ENCODE results near the gene AEBP1. TPM values are rescaled to one million over a fixed set of nuclear protein-coding genes. Genes with fewer than 3 reads are reported as not detected.

AEBP1 gene
- total and polyA plus RNA-seq, 4 experiments from 2014 or later, result 0.20 to 7.8 (median 5.0) TPM

DNA sequence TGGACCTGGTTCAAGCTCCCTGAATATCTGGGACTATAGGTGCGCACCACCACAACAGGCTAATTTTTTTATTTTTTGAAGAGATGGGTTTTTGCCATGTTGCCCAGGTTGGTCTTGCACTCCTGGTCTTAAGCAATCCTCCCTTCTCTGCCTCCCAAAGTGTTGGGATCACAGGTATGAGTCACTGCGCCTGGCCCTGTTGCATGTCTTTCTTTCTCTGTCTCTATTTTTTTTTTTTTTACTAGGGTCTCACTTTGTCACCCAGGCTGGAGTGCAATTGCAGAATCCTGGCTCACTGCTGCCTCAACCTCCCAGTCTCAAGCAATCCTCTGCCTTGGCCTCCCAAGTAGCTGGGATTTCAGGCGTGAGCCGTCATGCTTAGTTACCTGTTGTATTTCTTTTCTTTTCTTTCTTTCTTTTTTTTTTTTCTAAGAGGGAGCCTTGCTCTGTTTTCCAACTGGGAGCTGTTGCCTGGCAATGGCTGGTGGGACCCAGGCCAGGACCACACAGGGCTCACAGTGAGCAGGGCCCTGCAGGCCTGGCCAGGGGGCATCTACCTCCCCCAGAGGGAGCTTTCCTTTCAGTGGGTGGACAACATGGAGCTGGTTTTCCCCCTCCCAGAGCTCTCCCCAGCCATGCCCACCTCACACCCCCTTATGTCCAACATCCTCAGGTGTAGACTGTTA is 30.9 kb downstream of the AEBP1 start:
- H3K27ac ChIP-seq (ENCODE audit: low read depth, low read length), result no peak overlapping the region
- Mint-ChIP-seq H3K36me3 (no peaks in the 10 kb centered on the region), H3K4me1 (no peaks in the 10 kb centered on the region), H3K9me3 (no peaks in the 10 kb centered on the region), H3K4me3 (no peak overlapping the region), H3K27me3 (peaks cover 0 to 1% of the 10 kb centered on the region in 2 donors), H3K27ac (peak overlapping the region in 1 of 7 donors; percentile 69)
- DNase-seq, result no peak
- ChIA-PET CTCF (ENCODE audit: partially characterized antibody) (no interaction called here), POLR2A (ENCODE audit: partially characterized antibody) (no interaction called here)
- H3K27me3 ChIP-seq (ENCODE audit: insufficient read depth, low read length), result no peaks in the 10 kb centered on the region
- no peaks in the 10 kb centered on the region for H3K36me3 ChIP-seq (ENCODE audit: insufficient read depth, low read length)
- H3K4me1 ChIP-seq (ENCODE audit: insufficient read depth, low read length), result no peaks in the 10 kb centered on the region
- no peak overlapping the region for H3K4me3 ChIP-seq (ENCODE audit: low read length in 2 of 2)
- H3K9me3 ChIP-seq (ENCODE audit: control insufficient read depth in 1 of 2, low read length in 2 of 2), result no peaks in the 10 kb centered on the region
- intact Hi-C loops (cut with micrococcal nuclease), result no loop called here

DNA sequence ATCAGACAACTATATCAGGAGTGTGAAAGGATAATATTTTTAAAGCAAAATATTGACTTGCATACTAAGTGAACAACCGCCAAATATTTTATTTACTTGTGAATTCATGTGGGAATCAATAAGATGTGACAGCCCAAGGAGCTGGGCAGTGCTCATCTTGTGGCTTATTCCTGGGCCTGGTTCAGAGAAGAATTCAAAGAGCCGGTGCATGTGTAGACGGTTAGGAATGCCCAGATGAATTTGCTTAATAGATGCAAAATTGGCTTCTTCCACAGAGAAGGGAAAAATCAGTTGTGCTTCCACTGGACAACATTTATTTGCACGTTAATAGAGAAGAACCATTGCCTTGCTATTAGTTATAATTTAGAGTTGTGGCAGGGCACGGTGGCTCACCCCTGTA is 32.6 kb downstream of the AEBP1 start:
- H3K27me3 ChIP-seq (ENCODE audit: insufficient read depth, low read length), result no peaks in the 10 kb centered on the region
- POLR2A ChIA-PET (ENCODE audit: partially characterized antibody), result no interaction called here
- Mint-ChIP-seq H3K27me3 (peaks cover 0 to 1% of the 10 kb centered on the region in 2 donors), H3K4me3 (no peak overlapping the region), H3K36me3 (no peaks in the 10 kb centered on the region), H3K4me1 (no peaks in the 10 kb centered on the region), H3K9me3 (no peaks in the 10 kb centered on the region), H3K27ac (no peak overlapping the region)
- H3K4me1 ChIP-seq (ENCODE audit: insufficient read depth, low read length), result no peaks in the 10 kb centered on the region
- intact Hi-C loops (cut with micrococcal nuclease), result no loop called here
- CTCF ChIA-PET (ENCODE audit: partially characterized antibody), result no interaction called here
- no peaks in the 10 kb centered on the region for H3K36me3 ChIP-seq (ENCODE audit: insufficient read depth, low read length)
- DNase-seq, result no peak
- H3K27ac ChIP-seq (ENCODE audit: low read depth, low read length), result no peak overlapping the region
- H3K9me3 ChIP-seq (ENCODE audit: control insufficient read depth in 1 of 2, low read length in 2 of 2), result no peaks in the 10 kb centered on the region
- H3K4me3 ChIP-seq (ENCODE audit: low read length in 2 of 2), result no peak overlapping the region

DNA sequence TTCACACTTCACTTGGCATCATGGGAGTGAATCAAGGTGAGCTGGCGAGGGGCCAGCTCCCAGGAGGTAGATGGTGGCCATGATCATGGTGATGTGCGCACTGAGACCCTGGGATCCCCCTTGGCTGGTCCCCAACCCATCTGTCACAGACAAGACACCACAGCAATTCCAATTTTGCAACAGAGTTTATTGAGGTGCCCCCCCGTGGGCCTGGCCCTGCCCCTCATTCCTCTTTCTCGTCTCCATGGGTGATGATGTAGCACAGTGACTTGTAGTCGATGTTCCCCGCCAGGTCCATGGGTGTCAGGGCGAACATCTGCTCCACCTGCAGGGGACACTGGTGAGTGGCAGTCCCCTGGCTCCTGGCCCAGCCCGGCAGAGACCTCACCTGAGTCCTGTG is 34.6 kb downstream of the AEBP1 start:
- POLR2A ChIA-PET (ENCODE audit: partially characterized antibody), result no interaction called here
- DNase-seq, result no peak
- CTCF ChIA-PET (ENCODE audit: partially characterized antibody), result no interaction called here

DNA sequence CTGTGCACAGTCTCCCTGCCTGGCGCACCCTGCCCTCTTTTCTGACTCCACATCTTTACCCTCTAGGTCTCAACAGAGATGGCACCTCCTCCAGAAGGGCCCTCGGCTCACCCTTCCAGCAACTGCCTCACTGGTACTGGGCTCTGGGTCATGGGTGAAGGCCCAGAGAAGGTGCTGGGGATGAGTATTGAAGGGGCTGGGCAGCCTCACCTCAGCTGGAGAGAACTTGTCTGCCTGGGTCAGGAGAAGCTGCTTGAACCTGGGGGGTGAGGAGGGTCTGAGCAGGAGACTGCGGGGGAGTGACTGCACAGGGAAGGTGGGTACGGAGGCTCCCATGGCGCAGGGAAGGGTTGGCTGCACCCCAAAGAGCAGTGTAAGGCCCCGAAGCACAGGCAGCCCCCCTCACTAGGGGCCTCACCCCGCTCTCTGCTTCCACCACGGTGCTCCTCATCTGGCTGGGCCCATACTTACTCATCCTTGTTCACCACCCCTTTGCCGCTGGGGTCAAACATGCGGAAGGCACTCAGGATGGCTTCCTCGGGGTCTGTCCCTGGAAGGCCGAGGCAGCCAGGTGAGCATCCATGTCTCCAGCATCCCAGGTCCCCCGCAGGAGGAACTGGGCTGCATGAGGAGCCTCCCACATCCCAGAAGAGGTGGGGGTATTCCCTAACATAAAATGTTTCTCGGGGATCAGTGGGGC is 35.3 kb downstream of the AEBP1 start:
- no peaks in the 10 kb centered on the region for H3K9me3 ChIP-seq (ENCODE audit: control insufficient read depth in 1 of 2, low read length in 2 of 2)
- Mint-ChIP-seq H3K27me3 (peaks cover 0 to 3% of the 10 kb centered on the region in 2 donors), H3K27ac (no peak overlapping the region), H3K4me3 (no peak overlapping the region), H3K36me3 (no peaks in the 10 kb centered on the region), H3K4me1 (no peaks in the 10 kb centered on the region), H3K9me3 (no peaks in the 10 kb centered on the region)
- intact Hi-C loops (cut with micrococcal nuclease), result no loop called here
- no peaks in the 10 kb centered on the region for H3K27me3 ChIP-seq (ENCODE audit: insufficient read depth, low read length)
- H3K4me1 ChIP-seq (ENCODE audit: insufficient read depth, low read length), result no peaks in the 10 kb centered on the region
- ChIA-PET POLR2A (ENCODE audit: partially characterized antibody) (interaction anchor here (1.0 kb wide), 1 partner anchor 8 kb away, joined by 3 read pairs; no protein-coding TSS in a partner anchor), CTCF (ENCODE audit: partially characterized antibody) (no interaction called here)
- no peaks in the 10 kb centered on the region for H3K36me3 ChIP-seq (ENCODE audit: insufficient read depth, low read length)
- no peak for DNase-seq
- H3K27ac ChIP-seq (ENCODE audit: low read depth, low read length), result no peak overlapping the region
- H3K4me3 ChIP-seq (ENCODE audit: low read length in 2 of 2), result no peak overlapping the region

More for the DNA sequence above, 34.6 kb downstream of the AEBP1 start:
- Mint-ChIP-seq H3K4me3 (no peak overlapping the region), H3K4me1 (no peaks in the 10 kb centered on the region), H3K27me3 (peaks cover 0 to 3% of the 10 kb centered on the region in 2 donors), H3K9me3 (no peaks in the 10 kb centered on the region), H3K27ac (no peak overlapping the region), H3K36me3 (no peaks in the 10 kb centered on the region)
- no peak overlapping the region for H3K27ac ChIP-seq (ENCODE audit: low read depth, low read length)
- no peak overlapping the region for H3K4me3 ChIP-seq (ENCODE audit: low read length in 2 of 2)
- intact Hi-C loops (cut with micrococcal nuclease), result no loop called here
- no peaks in the 10 kb centered on the region for H3K27me3 ChIP-seq (ENCODE audit: insufficient read depth, low read length)
- no peaks in the 10 kb centered on the region for H3K36me3 ChIP-seq (ENCODE audit: insufficient read depth, low read length)
- no peaks in the 10 kb centered on the region for H3K4me1 ChIP-seq (ENCODE audit: insufficient read depth, low read length)
- H3K9me3 ChIP-seq (ENCODE audit: control insufficient read depth in 1 of 2, low read length in 2 of 2), result no peaks in the 10 kb centered on the region

DNA sequence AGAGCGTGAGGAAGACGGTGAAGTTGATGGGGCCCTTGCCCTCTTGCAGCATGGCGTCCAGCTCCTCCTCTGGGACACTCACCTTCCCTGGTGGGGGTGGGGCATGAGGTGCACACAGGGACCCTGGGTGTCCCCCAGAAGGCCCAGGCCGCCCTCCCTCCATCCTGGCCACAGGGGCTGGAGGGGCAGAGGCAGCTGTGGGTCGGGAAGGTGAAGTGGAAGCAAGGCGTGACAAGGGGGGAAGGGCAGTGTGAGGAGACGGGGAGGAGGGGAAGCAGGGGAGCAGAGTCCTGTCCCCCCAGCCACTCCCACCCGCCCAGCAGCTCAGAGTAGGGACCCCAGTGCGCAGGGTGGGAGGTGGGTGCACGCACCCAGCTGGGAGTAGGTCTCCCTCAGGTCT is 36.2 kb downstream of the AEBP1 start:
- no peak for DNase-seq
- H3K36me3 Mint-ChIP-seq, result no peaks in the 10 kb centered on the region

DNA sequence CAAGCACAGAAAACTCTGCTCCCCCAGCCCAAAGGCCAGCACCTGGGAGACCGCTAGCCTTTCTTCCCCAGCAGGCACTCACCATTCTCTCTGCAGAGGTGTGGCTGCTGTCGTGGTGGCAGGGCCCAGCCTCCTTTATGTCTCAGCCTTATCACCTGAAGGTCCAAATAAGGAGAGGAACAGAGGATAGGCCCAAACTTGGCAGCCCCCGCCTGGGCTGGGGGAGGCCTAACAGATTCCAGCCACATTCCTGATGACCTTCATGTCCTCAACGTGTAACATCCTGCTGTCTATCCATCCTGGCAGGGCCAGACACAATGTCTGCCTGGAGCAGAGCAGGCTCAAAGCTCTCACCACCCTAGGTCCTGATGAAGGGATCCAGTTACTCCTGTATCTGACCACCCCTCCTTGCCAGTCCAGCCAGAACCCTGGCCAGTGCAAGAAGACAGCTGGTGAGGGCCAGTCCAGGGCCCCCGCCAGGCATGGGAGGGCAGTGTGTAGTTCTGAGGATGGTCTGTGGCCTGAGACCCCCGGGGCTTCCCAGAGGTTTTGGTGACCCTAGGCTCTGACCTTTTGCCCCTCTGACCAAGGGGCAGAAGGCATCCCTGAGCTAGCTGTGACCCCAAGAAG is 37.2 kb downstream of the AEBP1 start, which contains the start of gene MYL7:
Gene MYL7, minus strand, starts transcription at position 112 of the 630 bp plus-strand sequence. Its CDS starts 27 bp downstream, at position 85.
- POLR2A ChIA-PET (ENCODE audit: partially characterized antibody), result no interaction called here
- no peak within 1 kb of the TSS for H3K27ac ChIP-seq (ENCODE audit: low read depth, low read length)
- peaks cover 1 to 9% (median 5%) of the 10 kb centered on the region in 4 donors for H3K4me1 Mint-ChIP-seq
- peak within 1 kb of the TSS in 1 of 7 donors; percentile 63 for H3K27ac Mint-ChIP-seq
- no peaks in the 10 kb centered on the region for H3K9me3 ChIP-seq (ENCODE audit: control insufficient read depth in 1 of 2, low read length in 2 of 2)
- no peaks in the 10 kb centered on the region for H3K36me3 Mint-ChIP-seq
- H3K27me3 ChIP-seq (ENCODE audit: insufficient read depth, low read length), result no peaks in the 10 kb centered on the region
- peaks cover 1% of the 10 kb centered on the region for H3K4me1 ChIP-seq (ENCODE audit: insufficient read depth, low read length)
- CTCF ChIA-PET (ENCODE audit: partially characterized antibody), result no interaction called here
- intact Hi-C loops (cut with micrococcal nuclease), result no loop called here
- H3K4me3 ChIP-seq (ENCODE audit: low read length in 2 of 2), result no peak within 1 kb of the TSS
- no peak within 1 kb of the TSS for H3K4me3 Mint-ChIP-seq
- no peaks in the 10 kb centered on the region for H3K36me3 ChIP-seq (ENCODE audit: insufficient read depth, low read length)
- H3K27me3 Mint-ChIP-seq, result peaks cover 0 to 3% of the 10 kb centered on the region in 2 donors
- DNase-seq, result no peak
- no peaks in the 10 kb centered on the region for H3K9me3 Mint-ChIP-seq

More for the DNA sequence above, 36.2 kb downstream of the AEBP1 start:
- Mint-ChIP-seq H3K4me1 (peaks cover 0 to 4% (median 1%) of the 10 kb centered on the region in 4 donors), H3K4me3 (no peak overlapping the region), H3K27ac (no peak overlapping the region), H3K9me3 (no peaks in the 10 kb centered on the region), H3K27me3 (peaks cover 0 to 3% of the 10 kb centered on the region in 2 donors)
- Histone ChIP-seq H3K36me3 (ENCODE audit: insufficient read depth, low read length) (no peaks in the 10 kb centered on the region), H3K27me3 (ENCODE audit: insufficient read depth, low read length) (no peaks in the 10 kb centered on the region), H3K4me1 (ENCODE audit: insufficient read depth, low read length) (no peaks in the 10 kb centered on the region), H3K27ac (ENCODE audit: low read depth, low read length) (no peak overlapping the region), H3K9me3 (ENCODE audit: control insufficient read depth in 1 of 2, low read length in 2 of 2) (no peaks in the 10 kb centered on the region), H3K4me3 (ENCODE audit: low read length in 2 of 2) (no peak overlapping the region)
- ChIA-PET CTCF (ENCODE audit: partially characterized antibody) (no interaction called here), POLR2A (ENCODE audit: partially characterized antibody) (interaction anchor here (0.5 to 1.0 kb wide), 2 partner anchors 9 to 17 kb away, joined by 3 read pairs; no protein-coding TSS in a partner anchor)
- intact Hi-C loops (cut with micrococcal nuclease), result no loop called here

DNA sequence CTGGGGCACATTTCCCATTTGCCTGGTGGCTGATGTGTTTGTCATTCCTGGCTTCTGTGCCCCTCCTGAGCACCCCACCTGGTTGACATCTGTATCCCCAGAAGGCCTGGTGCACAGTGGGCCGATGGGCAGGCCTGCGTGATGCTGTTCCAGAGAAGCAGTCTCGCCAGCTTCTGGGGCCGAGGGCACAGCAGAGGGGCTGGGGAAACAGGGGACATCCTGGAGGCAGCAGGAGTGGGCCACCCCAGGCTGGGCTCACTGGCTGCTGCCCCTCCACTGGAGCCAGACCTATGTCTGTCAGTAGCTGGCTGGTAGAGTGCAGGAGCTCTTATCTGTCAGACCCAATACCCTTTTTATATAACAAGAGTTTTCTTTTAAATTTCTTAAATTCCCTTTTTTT is 37.9 kb downstream of the AEBP1 start:
- CTCF ChIA-PET (ENCODE audit: partially characterized antibody), result no interaction called here
- intact Hi-C loops (cut with micrococcal nuclease), result no loop called here
- H3K27ac ChIP-seq (ENCODE audit: low read depth, low read length), result no peak overlapping the region
- peak overlapping the region in 1 of 7 donors; percentile 63 for H3K27ac Mint-ChIP-seq
- no peak for DNase-seq
- H3K9me3 Mint-ChIP-seq, result no peaks in the 10 kb centered on the region
- POLR2A ChIA-PET (ENCODE audit: partially characterized antibody), result no interaction called here
- H3K27me3 Mint-ChIP-seq, result peaks cover 0 to 3% of the 10 kb centered on the region in 2 donors
- H3K4me1 ChIP-seq (ENCODE audit: insufficient read depth, low read length), result peaks cover 8% of the 10 kb centered on the region
- H3K36me3 ChIP-seq (ENCODE audit: insufficient read depth, low read length), result no peaks in the 10 kb centered on the region
- H3K4me3 Mint-ChIP-seq, result no peak overlapping the region
- no peaks in the 10 kb centered on the region for H3K9me3 ChIP-seq (ENCODE audit: control insufficient read depth in 1 of 2, low read length in 2 of 2)
- peaks cover 1 to 14% (median 5%) of the 10 kb centered on the region in 4 donors for H3K4me1 Mint-ChIP-seq
- H3K4me3 ChIP-seq (ENCODE audit: low read length in 2 of 2), result no peak overlapping the region
- no peaks in the 10 kb centered on the region for H3K36me3 Mint-ChIP-seq
- H3K27me3 ChIP-seq (ENCODE audit: insufficient read depth, low read length), result no peaks in the 10 kb centered on the region
